Measurements from ENCODE around the gene PTCD1. TPM values are rescaled to one million over a fixed set of nuclear protein-coding genes. Genes with fewer than 3 reads are reported as not detected.

PTCD1 gene
- total and polyA plus RNA-seq, 9 of the 15 experiments (the other 6 are each of a cell fraction or from before 2014, with no cell fraction given), result 0.46 to 17.1 (median 6.2) TPM

DNA sequence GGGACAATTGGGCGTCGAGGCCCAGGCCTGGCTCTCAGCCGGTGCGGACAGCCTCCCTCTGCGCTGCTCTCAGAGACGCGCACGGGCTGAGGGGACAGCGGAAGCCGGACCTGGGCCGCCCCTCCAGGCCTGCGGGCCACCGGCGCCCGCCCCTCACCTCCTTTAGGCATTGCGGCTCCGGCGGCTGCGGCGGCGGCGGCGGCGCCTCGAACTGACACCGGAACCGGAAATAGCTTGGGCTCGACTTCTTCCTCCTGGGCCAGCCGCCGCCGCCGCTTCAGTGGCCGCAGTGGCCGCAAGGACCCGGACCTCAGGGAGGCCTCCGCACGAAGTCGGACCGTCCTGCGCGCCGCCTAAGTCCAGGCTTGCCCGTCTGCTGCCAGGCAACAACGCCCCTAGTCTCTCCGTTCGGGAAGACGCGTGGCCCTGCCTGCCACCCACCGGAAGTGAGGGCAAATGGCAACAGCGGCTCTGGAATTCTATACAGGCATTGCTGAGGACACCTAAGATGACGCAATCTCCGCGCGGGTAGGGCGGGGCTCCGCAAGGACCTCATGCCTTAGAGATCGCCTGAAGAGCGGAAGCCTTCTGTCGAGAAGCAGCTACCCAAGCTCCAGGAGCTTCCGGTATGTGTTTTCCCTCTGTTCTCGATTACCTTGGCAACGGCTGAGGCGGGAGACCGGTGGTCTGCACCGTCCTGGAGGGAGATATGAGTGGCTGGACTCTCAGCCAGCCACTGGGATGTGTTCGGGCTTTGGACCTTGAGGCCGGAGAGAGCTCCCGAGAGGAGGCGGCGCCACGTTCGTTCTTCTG, 30.0 kb downstream of the PTCD1 start, which contains the start of the genes BUD31 and PDAP1 (continued):
- TF ChIP-seq SNIP1 (IDR thresholded peaks at IDR 0.05; ENCODE audit: low read depth), result no peak
- peak; percentile 74; the same call in 1 of the 2 replicates for TF ChIP-seq DIDO1 (tag; IDR thresholded peaks at IDR 0.05; ENCODE audit: low read depth)
- no peak for TF ChIP-seq BCL6 (CRISPR knock-in tag; IDR thresholded peaks at IDR 0.05)
- peak; percentile 52 to 62; a peak in 3 of 4 replicates for TF ChIP-seq TBL1XR1 (IDR thresholded peaks at IDR 0.05; ENCODE audit: low read length in 2 of 2)
- TF ChIP-seq PRMT5 (CRISPR knock-in tag; IDR thresholded peaks at IDR 0.05), result no peak
- TF ChIP-seq, protein P1, sequence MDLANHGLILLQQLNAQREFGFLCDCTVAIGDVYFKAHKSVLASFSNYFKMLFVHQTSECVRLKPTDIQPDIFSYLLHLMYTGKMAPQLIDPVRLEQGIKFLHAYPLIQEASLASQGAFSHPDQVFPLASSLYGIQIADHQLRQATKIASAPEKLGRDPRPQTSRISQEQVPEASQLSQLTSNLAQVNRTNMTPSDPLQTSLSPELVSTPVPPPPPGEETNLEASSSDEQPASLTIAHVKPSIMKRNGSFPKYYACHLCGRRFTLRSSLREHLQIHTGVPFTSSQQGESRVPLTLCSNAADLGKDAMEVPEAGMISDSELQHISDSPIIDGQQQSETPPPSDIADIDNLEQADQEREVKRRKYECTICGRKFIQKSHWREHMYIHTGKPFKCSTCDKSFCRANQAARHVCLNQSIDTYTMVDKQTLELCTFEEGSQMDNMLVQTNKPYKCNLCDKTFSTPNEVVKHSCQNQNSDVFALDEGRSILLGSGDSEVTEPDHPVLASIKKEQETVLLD (IDR thresholded peaks at IDR 0.05), result no peak
- TF ChIP-seq FOXK2 (conservative IDR thresholded peaks at IDR 0.05 in 1 of 2, IDR thresholded peaks at IDR 0.05 in 1 of 2; ENCODE audit: low read depth in 2 of 2), result peak; percentile 85 to 92; a peak in 3 of 4 replicates
- no peak for TF ChIP-seq ZNF354B (CRISPR knock-in tag; IDR thresholded peaks at IDR 0.05)
- TF ChIP-seq ZFP36 (IDR thresholded peaks at IDR 0.05; ENCODE audit: low read depth, low read length, partially characterized antibody), result no peak
- TF ChIP-seq CLOCK (CRISPR knock-in tag; IDR thresholded peaks at IDR 0.05; ENCODE audit: borderline replicate concordance), result 0 out of 2 replicates have a peak, but pooled peaks have one; percentile 10
- TF ChIP-seq TBP (optimal IDR thresholded peaks at IDR 0.05; ENCODE audit: low read depth, low read length), result peak; percentile 81
- peak; percentile 46 for TF ChIP-seq RBM39 (optimal IDR thresholded peaks at IDR 0.05; ENCODE audit: low read depth, low read length)
- no peak for TF ChIP-seq ZNF77 (CRISPR knock-in tag; IDR thresholded peaks at IDR 0.05)
- TF ChIP-seq, protein P2, sequence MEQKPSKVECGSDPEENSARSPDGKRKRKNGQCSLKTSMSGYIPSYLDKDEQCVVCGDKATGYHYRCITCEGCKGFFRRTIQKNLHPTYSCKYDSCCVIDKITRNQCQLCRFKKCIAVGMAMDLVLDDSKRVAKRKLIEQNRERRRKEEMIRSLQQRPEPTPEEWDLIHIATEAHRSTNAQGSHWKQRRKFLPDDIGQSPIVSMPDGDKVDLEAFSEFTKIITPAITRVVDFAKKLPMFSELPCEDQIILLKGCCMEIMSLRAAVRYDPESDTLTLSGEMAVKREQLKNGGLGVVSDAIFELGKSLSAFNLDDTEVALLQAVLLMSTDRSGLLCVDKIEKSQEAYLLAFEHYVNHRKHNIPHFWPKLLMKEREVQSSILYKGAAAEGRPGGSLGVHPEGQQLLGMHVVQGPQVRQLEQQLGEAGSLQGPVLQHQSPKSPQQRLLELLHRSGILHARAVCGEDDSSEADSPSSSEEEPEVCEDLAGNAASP (IDR thresholded peaks at IDR 0.05), result no peak
- TF ChIP-seq ZNF584 (CRISPR knock-in tag; IDR thresholded peaks at IDR 0.05; ENCODE audit: low read depth), result no peak; the same call in 1 of the 2 replicates
- no peak for TF ChIP-seq ZNF583 (CRISPR knock-in tag; IDR thresholded peaks at IDR 0.05)
- no peak for TF ChIP-seq FOXA3 (CRISPR knock-in tag; conservative IDR thresholded peaks at IDR 0.05 in 1 of 2, IDR thresholded peaks at IDR 0.05 in 1 of 2)
- TF ChIP-seq HDAC1 (IDR thresholded peaks at IDR 0.05), result peak in 1 of 2 experiments; percentile 92; a peak in 1 of 4 replicates
- TF ChIP-seq, protein P3, sequence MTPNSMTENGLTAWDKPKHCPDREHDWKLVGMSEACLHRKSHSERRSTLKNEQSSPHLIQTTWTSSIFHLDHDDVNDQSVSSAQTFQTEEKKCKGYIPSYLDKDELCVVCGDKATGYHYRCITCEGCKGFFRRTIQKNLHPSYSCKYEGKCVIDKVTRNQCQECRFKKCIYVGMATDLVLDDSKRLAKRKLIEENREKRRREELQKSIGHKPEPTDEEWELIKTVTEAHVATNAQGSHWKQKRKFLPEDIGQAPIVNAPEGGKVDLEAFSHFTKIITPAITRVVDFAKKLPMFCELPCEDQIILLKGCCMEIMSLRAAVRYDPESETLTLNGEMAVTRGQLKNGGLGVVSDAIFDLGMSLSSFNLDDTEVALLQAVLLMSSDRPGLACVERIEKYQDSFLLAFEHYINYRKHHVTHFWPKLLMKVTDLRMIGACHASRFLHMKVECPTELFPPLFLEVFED (CRISPR knock-in tag; conservative IDR thresholded peaks at IDR 0.05), result 0 out of 2 replicates have a peak, but pooled peaks have one; percentile 7
- TF ChIP-seq E2F3 (CRISPR knock-in tag; IDR thresholded peaks at IDR 0.05), result peak; percentile 10; the same call in 1 of the 2 replicates
- no peak for TF ChIP-seq ZEB2 (IDR thresholded peaks at IDR 0.05)
- TF ChIP-seq TEAD2 (tag; IDR thresholded peaks at IDR 0.05), result no peak
